ENCODE measurements around the gene ITFG2.

- no peak for TF ChIP-seq POLR2A (IDR thresholded peaks at IDR 0.05)
- no peak for TF ChIP-seq CTCF (IDR thresholded peaks at IDR 0.05)
Observed at GRCh38 chr12:2858334-2858733, 45.9 kb downstream of the ITFG2 start.

All from lower leg skin (tissue), 3 donors.